ENCODE results near the gene CACNB1.

DNA sequence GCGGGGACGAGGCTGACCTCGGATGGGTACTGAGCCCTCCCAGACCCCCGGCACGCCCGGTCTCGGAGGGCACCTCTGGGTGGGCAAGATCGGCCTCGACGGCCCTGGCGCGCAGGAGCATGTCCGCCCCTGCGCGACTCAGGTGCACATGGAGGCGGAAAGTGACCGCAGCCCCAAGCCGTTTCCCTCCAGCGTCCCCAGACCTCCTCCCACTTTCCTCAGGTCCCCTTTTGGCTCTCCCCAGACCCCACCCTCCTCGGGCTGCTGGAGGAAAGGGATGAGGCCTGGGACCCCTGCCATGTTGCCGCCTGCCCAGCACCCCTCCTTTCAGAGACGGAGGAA lies 12.6 kb upstream of the CACNB1 start:
- no peak for TF ChIP-seq CTCF (conservative IDR thresholded peaks at IDR 0.05)
- no peak for TF ChIP-seq ZFX (IDR thresholded peaks at IDR 0.05)
